HG03469 (cell line): ENCODE data around the gene AP1B1.
"Not testable (repeated sequence)": the region's sequence is repeated elsewhere in the genome, so short reads cannot be mapped to it uniquely, and the experiment has no call there.

Experiments used
- ATAC-seq: cut with Tn5 transposase; IDR thresholded peaks from one replicate; pipeline ENCODE4 v1.9.1; 2021; ENCODE audit warnings: mild to moderate bottlenecking, moderate library complexity, moderate number of reproducible peaks; ENCODE audit not compliant: unreplicated experiment

AP1B1 gene

GRCh38 chr22:29352778-29353177 lies 35.6 kb downstream of the AP1B1 start:
- no peak for ATAC-seq

DNA sequence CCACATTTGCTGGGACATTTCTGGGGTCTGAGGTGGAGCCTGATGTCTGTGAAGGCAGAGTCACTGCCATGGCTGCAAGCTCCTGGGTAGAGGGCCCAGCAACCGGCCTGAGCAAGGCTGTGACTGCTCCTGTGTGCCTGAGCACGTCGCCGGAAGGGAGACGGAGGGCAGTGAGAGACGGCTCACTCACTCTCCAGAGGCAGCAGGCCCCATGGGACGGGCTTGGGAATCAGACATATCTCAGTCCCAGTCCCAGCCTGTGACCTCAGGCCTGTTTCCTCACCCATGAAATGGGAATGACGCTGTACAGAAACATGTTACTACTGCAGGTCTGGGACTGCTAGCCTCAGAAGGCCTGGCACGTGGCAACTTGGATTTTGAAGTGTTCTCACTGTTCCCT lies 36.5 kb downstream of the AP1B1 start:
- ATAC-seq, result no peak

DNA sequence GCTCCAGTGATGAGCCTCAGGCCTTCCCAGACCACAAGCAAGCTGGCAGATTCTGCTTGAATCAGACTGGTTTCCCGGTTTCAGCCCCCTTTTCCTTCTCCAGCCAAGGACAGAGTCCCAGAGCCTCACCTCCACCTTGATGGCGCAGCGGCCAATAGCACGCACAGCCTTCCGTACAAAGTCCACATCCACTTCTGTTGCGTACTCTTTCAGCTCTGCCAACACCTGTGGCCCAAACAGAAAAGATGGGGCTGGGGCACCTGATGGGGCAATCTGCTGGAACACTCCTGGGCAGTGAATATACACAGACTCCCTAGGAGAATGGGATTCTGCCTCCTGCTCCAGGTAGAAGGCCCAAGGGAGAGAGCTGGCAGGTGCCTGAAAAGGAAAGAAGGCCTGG lies 37.3 kb downstream of the AP1B1 start:
- no peak for ATAC-seq

DNA sequence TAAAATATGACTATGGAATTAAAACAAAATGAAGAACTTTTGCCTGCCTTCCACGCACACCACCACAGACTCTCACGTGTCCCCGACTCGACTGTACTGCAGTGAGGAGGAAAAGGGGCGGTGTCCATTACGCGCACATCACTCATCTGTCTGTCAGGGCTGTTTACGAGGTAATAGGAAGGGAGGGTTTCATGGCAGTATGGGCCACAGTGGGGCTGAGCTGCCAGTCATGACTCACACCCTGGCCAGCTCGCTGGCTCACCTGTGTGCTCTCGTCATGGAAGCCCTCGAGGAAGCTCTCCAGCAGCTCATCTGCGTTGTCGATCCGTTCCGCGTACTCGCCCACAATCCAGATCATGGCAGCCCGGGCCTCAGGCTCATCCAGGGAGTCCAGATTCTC lies 39.4 kb downstream of the AP1B1 start:
- no peak for ATAC-seq

DNA sequence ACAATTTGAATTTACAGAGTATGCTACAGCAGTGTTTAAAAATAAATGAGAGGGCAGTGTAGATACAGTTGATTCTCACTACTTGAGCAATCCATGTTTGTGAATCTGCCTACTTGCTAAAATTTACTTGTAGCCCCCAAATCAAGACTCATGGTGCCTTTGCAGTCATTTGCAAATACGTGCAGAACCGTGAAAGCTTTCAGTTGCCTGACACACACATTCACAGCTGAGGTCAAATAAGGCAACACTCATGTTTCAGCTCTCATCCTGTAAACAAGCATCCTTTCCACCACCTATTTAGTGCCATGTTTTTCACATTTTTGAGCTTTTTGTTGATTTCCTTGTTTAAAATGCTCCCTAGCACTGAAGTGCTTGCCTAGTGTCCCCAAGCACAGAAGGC lies 40.3 kb downstream of the AP1B1 start:
- ATAC-seq, result no peak

DNA sequence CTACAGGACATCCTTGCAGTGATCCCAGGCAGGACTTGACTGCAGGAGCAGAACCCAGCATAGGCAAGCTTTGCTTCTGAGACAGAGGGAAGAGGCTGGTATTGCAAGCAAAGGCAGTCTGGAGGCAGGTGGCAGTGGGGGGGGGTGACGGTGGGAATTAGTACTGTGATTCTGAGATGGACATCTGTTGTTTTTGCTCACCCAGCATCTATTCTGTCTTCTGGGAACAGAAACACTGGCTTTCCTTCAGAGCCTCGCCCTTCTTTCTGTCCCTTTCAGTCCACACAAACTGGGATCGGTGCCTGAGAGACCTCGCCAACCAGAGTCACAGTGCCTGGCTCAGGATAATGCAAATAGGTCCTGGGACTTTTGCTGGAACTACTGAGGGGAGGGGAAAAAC lies 41.7 kb downstream of the AP1B1 start:
- no peak for ATAC-seq

GRCh38 chr22:29345932-29346331 lies 42.4 kb downstream of the AP1B1 start:
- ATAC-seq, result no peak

GRCh38 chr22:29344889-29345288 lies 43.5 kb downstream of the AP1B1 start:
- not testable (repeated sequence) for ATAC-seq

- ATAC-seq, result no peak
Observed at GRCh38 chr22:29344137-29344536, 44.2 kb downstream of the AP1B1 start.

DNA sequence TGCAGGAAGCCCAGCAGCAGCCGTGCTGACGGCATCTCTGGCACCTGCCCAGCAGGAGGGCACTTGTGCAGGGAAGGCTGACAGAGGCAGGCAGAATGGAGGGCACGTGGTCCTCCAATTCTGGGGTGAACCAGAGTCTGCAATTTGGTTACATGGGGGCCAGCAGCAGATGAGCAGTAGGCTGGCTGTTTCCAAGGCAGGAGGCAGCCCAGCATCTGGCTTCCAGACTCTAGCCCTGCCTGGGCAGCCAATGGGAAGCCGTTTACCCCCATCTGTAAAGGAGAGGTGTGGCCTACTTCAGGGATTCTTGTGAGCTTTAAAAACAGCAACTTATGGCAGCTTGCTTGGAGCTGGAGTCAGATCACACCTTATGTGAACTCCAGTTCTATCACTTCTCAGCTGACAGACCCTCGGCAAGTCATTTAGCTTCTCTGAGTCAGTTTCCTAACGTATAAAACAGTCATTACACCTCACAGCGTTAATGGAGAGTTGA lies 45.0 kb downstream of the AP1B1 start:
- no peak for ATAC-seq

- no peak for ATAC-seq
Observed at GRCh38 chr22:29342577-29343312, 45.6 kb downstream of the AP1B1 start.

DNA sequence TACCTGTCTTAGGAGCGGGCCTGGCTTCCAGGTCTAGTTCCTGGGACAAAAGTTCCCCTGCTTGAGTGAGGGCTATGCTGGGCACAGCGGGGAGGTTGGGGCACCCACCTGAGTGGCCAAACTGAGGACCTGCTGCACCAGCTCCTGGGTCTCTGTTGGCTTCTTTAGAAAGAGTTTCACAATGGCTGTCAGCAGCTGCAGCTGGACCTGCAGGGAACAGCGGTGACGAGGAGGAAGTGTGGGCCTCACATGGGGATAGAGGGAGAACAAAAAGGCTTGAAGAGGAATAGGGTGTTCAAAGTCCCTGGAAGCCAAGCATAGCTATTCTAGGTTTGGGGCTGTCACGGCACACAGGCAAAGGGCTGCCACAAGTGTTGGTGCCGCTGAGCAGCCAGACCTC lies 46.2 kb downstream of the AP1B1 start:
- ATAC-seq, result no peak

DNA sequence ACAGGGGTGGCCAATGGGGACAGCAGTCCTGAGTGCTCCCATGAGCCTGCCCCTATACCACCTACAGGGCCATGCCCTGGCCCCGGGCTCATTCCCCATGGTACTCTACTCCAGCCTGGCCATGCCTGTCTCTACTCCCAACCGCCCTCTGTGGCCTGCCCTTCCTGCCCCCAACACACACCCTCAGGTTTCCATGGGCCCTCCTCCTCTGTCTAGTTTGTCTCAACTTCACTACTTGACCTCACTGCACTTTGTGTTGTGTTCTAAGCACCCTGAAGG lies 46.6 kb downstream of the AP1B1 start:
- ATAC-seq, result no peak

- ATAC-seq, result no peak
Observed at GRCh38 chr22:29341056-29341848, 47.1 kb downstream of the AP1B1 start.

DNA sequence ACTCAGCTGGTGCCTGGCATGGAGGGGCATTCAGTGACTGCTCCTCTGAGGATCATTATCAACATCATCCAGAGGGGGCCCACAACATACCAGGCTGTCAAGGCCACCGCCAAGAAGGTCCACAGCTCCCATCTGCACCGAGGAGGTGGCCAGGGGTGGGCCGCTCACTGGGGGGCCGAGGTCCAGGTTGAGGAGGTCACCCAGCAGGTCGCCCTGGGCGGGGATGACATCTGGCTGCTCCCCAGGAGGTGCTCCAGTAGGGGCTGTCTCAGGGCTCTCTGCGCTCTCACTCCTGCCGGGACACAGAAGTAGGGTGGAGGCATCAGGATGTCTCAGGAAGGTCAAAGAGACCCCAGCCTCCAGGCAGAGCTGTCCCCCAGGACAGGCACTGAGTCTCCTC lies 47.8 kb downstream of the AP1B1 start:
- no peak for ATAC-seq

- ATAC-seq, result no peak
Observed at GRCh38 chr22:29339381-29340235, 48.8 kb downstream of the AP1B1 start.

DNA sequence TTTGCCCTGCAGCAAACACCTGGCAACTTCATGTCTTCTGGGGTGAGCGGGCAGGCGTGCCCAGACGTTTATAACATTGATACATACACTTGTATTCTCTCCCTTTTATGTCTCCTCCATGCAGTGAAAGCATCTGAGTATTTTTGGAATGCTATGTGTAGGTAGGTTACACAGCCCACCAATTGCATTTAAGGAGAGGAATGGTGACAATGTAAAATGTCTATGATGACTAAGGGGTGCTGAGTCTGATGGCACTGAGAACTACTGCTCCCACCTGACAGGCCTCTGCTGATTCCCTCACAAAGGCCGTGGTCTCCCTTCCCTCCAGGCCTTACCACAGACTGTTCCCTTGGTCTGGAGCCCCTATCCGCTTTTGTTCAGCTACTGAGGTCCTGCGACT lies 50.0 kb downstream of the AP1B1 start:
- no peak for ATAC-seq

- ATAC-seq, result no peak
Observed at GRCh38 chr22:29337631-29338284, 50.6 kb downstream of the AP1B1 start.

- ATAC-seq, result no peak
Observed at GRCh38 chr22:29336751-29337490, 51.4 kb downstream of the AP1B1 start.

DNA sequence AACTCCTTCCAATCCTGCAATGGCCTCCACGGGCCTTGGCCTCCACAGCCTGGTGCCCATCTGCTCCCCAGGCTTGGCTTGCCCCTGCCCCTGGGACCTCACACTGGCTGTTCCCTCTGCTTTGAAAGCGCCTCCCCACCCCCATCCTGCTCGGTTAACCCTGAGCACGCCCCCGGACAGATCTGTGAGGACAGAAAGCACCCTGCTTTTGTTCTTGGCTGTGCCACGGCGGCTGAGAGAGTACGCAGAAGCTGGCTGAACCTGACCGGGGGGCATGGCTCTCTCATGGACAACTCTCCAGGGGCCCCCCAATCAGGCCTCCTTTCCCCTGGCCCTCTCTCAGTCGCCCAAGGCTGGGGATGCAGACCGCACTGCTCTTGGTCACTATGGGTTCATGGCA lies 52.7 kb downstream of the AP1B1 start:
- no peak for ATAC-seq
